HG03095 (cell line): ENCODE data around the gene FNBP1L.

ENCODE experiments used
- ATAC-seq: cut with Tn5 transposase; IDR thresholded peaks from one replicate; pipeline ENCODE4 v1.9.1; 2021; ENCODE audit warnings: moderate library complexity; ENCODE audit not compliant: unreplicated experiment

FNBP1L gene

GRCh38 chr1:93567255-93567918 is 119.5 kb downstream of the FNBP1L start:
- ATAC-seq, result no peak

GRCh38 chr1:93569489-93569888 is 121.6 kb downstream of the FNBP1L start:
- ATAC-seq, result no peak

- no peak for ATAC-seq
Observed at GRCh38 chr1:93571623-93572310, 123.8 kb downstream of the FNBP1L start.

- ATAC-seq, result no peak
Observed at GRCh38 chr1:93573940-93574469, 126.1 kb downstream of the FNBP1L start.

GRCh38 chr1:93574511-93574910 is 126.6 kb downstream of the FNBP1L start:
- no peak for ATAC-seq

- no peak for ATAC-seq
Observed at GRCh38 chr1:93574991-93575390, 127.1 kb downstream of the FNBP1L start.

- no peak for ATAC-seq
Observed at GRCh38 chr1:93575621-93576284, 127.8 kb downstream of the FNBP1L start.

- ATAC-seq, result no peak
Observed at GRCh38 chr1:93576346-93576745, 128.4 kb downstream of the FNBP1L start.

- ATAC-seq, result no peak
Observed at GRCh38 chr1:93576746-93577145, 128.8 kb downstream of the FNBP1L start.

GRCh38 chr1:93577536-93578432 is 129.9 kb downstream of the FNBP1L start:
- ATAC-seq, result no peak

GRCh38 chr1:93578433-93578830 is 130.5 kb downstream of the FNBP1L start:
- no peak for ATAC-seq

GRCh38 chr1:93578911-93579825 is 131.2 kb downstream of the FNBP1L start:
- no peak for ATAC-seq

- no peak for ATAC-seq
Observed at GRCh38 chr1:93579891-93580290, 132.0 kb downstream of the FNBP1L start.

GRCh38 chr1:93581917-93582850 is 134.3 kb downstream of the FNBP1L start:
- ATAC-seq, result no peak

- no peak for ATAC-seq
Observed at GRCh38 chr1:93584261-93585003, 136.5 kb downstream of the FNBP1L start.

- no peak for ATAC-seq
Observed at GRCh38 chr1:93585059-93585966, 137.4 kb downstream of the FNBP1L start.

- no peak for ATAC-seq
Observed at GRCh38 chr1:93587354-93587753, 139.4 kb downstream of the FNBP1L start.
